Hindlimb muscle (tissue), 1 donor: Measurements from ENCODE around the gene RBM26. TPM values are rescaled to one million over a fixed set of nuclear protein-coding genes. Genes with fewer than 3 reads are reported as not detected.
"Not testable (repeated sequence)": the region's sequence is repeated elsewhere in the genome, so short reads cannot be mapped to it uniquely, and the experiment has no call there.

ENCODE experiments used
- DNase-seq: peaks from one replicate; pipeline ENCODE4 v3.0.0-alpha.2; 2013
- polyA plus RNA-seq: library from polyadenylated mRNA; unstranded; fragments of 120-200 nt; gene quantifications from one replicate; pipeline ENCODE4 v1.2.1, GENCODE V29; 2013; ENCODE audit not compliant: insufficient read length

Gene RBM26
- polyA plus RNA-seq, 1 donor, result 49.1 TPM

GRCh38 chr13:79328510-79328909 is 77.5 kb downstream of the RBM26 start:
- no peak for DNase-seq

GRCh38 chr13:79320433-79320832 is 85.6 kb downstream of the RBM26 start:
- DNase-seq, result no peak

GRCh38 chr13:79318664-79319063 is 87.4 kb downstream of the RBM26 start:
- no peak for DNase-seq

GRCh38 chr13:79317856-79318255 is 88.2 kb downstream of the RBM26 start:
- DNase-seq, result no peak

GRCh38 chr13:79314652-79315051 is 91.4 kb downstream of the RBM26 start:
- DNase-seq, result no peak

GRCh38 chr13:79312340-79312855 is 93.7 kb downstream of the RBM26 start:
- DNase-seq, result no peak

GRCh38 chr13:79311386-79311785 is 94.7 kb downstream of the RBM26 start:
- DNase-seq, result no peak

GRCh38 chr13:79309690-79310089 is 96.4 kb downstream of the RBM26 start:
- DNase-seq, result no peak

GRCh38 chr13:79307866-79308298 is 98.2 kb downstream of the RBM26 start:
- DNase-seq, result no peak

- DNase-seq, result no peak
These were observed 98.6 kb downstream of the RBM26 start for GRCh38 chr13:79307433-79307861.

- no peak for DNase-seq
These were observed 99.4 kb downstream of the RBM26 start for GRCh38 chr13:79306650-79307049.

GRCh38 chr13:79297128-79297527 is 108.9 kb downstream of the RBM26 start:
- DNase-seq, result no peak

GRCh38 chr13:79295906-79296706 is 109.9 kb downstream of the RBM26 start:
- no peak for DNase-seq

GRCh38 chr13:79290595-79291244 is 115.3 kb downstream of the RBM26 start:
- no peak for DNase-seq

GRCh38 chr13:79289571-79289970 is 116.5 kb downstream of the RBM26 start:
- no peak for DNase-seq

GRCh38 chr13:79287939-79288795 is 117.9 kb downstream of the RBM26 start:
- no peak for DNase-seq

- DNase-seq, result no peak
These were observed 120.9 kb downstream of the RBM26 start for GRCh38 chr13:79285159-79285558.

GRCh38 chr13:79283742-79284141 is 122.3 kb downstream of the RBM26 start:
- no peak for DNase-seq

GRCh38 chr13:79282976-79283375 is 123.1 kb downstream of the RBM26 start:
- DNase-seq, result no peak

- DNase-seq, result no peak
These were observed 123.5 kb downstream of the RBM26 start for GRCh38 chr13:79282508-79282907.

GRCh38 chr13:79281339-79281747 is 124.7 kb downstream of the RBM26 start:
- no peak for DNase-seq

GRCh38 chr13:79279735-79280134 is 126.3 kb downstream of the RBM26 start:
- DNase-seq, result not testable (repeated sequence)

- no peak for DNase-seq
These were observed 133.0 kb downstream of the RBM26 start for GRCh38 chr13:79273045-79273444.
